ENCODE data around the gene TFAP2C.

TFAP2C gene

GRCh38 chr20:56627122-56628014, 1.7 kb upstream of the TFAP2C start:
- H3K4me1 ChIP-seq (ENCODE audit: insufficient read depth, insufficient read length), result peaks cover 11% of the 10 kb centered on the region
- no peak for DNase-seq (ENCODE audit: low read depth, low spot score)
- no peak for TF ChIP-seq SUZ12 (IDR thresholded peaks at IDR 0.05; ENCODE audit: extremely low read depth, insufficient read depth, insufficient read length)
- TF ChIP-seq YY1 (IDR thresholded peaks at IDR 0.05; ENCODE audit: insufficient read depth, insufficient read length), result no peak
- TF ChIP-seq ZNF274 (IDR thresholded peaks at IDR 0.05; ENCODE audit: low read depth, low read length), result no peak
- H3K4me3 ChIP-seq (ENCODE audit: insufficient read length, low read depth), result peak overlapping the region; percentile 86
- peaks cover 14% of the 10 kb centered on the region for H3K36me3 ChIP-seq (ENCODE audit: insufficient read depth, insufficient read length, low read length)
- no peaks in the 10 kb centered on the region for H3K9me3 ChIP-seq (ENCODE audit: insufficient read depth, low read length)
- H3K9ac ChIP-seq (ENCODE audit: insufficient read length, low read depth), result peak overlapping the region; percentile 86
- peaks cover 31% of the 10 kb centered on the region for H3K27me3 ChIP-seq (ENCODE audit: insufficient read depth, insufficient read length)

- Histone ChIP-seq H3K9me3 (ENCODE audit: insufficient read depth, low read length) (no peaks in the 10 kb centered on the region), H3K9ac (ENCODE audit: insufficient read length, low read depth) (peak overlapping the region; percentile 66), H3K4me1 (ENCODE audit: insufficient read depth, insufficient read length) (peaks cover 11% of the 10 kb centered on the region), H3K4me3 (ENCODE audit: insufficient read length, low read depth) (peak overlapping the region; percentile 95), H3K36me3 (ENCODE audit: insufficient read depth, insufficient read length, low read length) (peaks cover 18% of the 10 kb centered on the region), H3K27me3 (ENCODE audit: insufficient read depth, insufficient read length) (peaks cover 31% of the 10 kb centered on the region)
- no peak for DNase-seq (ENCODE audit: low read depth, low spot score)
- TF ChIP-seq YY1 (IDR thresholded peaks at IDR 0.05; ENCODE audit: insufficient read depth, insufficient read length) (no peak), ZNF274 (IDR thresholded peaks at IDR 0.05; ENCODE audit: low read depth, low read length) (no peak), SUZ12 (IDR thresholded peaks at IDR 0.05; ENCODE audit: extremely low read depth, insufficient read depth, insufficient read length) (no peak)
These were observed 862 bp upstream of the TFAP2C start for GRCh38 chr20:56628015-56628872.

- Histone ChIP-seq H3K9me3 (ENCODE audit: insufficient read depth, low read length) (no peaks in the 10 kb centered on the region), H3K4me3 (ENCODE audit: insufficient read length, low read depth) (peak overlapping the region; percentile 95), H3K27me3 (ENCODE audit: insufficient read depth, insufficient read length) (peaks cover 31% of the 10 kb centered on the region), H3K4me1 (ENCODE audit: insufficient read depth, insufficient read length) (peaks cover 13% of the 10 kb centered on the region), H3K9ac (ENCODE audit: insufficient read length, low read depth) (peak overlapping the region; percentile 98), H3K36me3 (ENCODE audit: insufficient read depth, insufficient read length, low read length) (peaks cover 31% of the 10 kb centered on the region)
- TF ChIP-seq YY1 (IDR thresholded peaks at IDR 0.05; ENCODE audit: insufficient read depth, insufficient read length), result no peak
- TF ChIP-seq ZNF274 (IDR thresholded peaks at IDR 0.05; ENCODE audit: low read depth, low read length), result no peak
- no peak for TF ChIP-seq SUZ12 (IDR thresholded peaks at IDR 0.05; ENCODE audit: extremely low read depth, insufficient read depth, insufficient read length)
- no peak for DNase-seq (ENCODE audit: low read depth, low spot score)
These were observed 469 bp downstream of the TFAP2C start for GRCh38 chr20:56629464-56630085.

GRCh38 chr20:56630086-56630493, 984 bp downstream of the TFAP2C start:
- DNase-seq (ENCODE audit: low read depth, low spot score), result peak; percentile 84
- peak overlapping the region; percentile 95 for H3K4me3 ChIP-seq (ENCODE audit: insufficient read length, low read depth)
- H3K9me3 ChIP-seq (ENCODE audit: insufficient read depth, low read length), result no peaks in the 10 kb centered on the region
- TF ChIP-seq ZNF274 (IDR thresholded peaks at IDR 0.05; ENCODE audit: low read depth, low read length), result no peak
- no peak for TF ChIP-seq SUZ12 (IDR thresholded peaks at IDR 0.05; ENCODE audit: extremely low read depth, insufficient read depth, insufficient read length)
- no peak for TF ChIP-seq YY1 (IDR thresholded peaks at IDR 0.05; ENCODE audit: insufficient read depth, insufficient read length)
- peak overlapping the region; percentile 98 for H3K9ac ChIP-seq (ENCODE audit: insufficient read length, low read depth)
- peaks cover 13% of the 10 kb centered on the region for H3K4me1 ChIP-seq (ENCODE audit: insufficient read depth, insufficient read length)
- H3K27me3 ChIP-seq (ENCODE audit: insufficient read depth, insufficient read length), result peaks cover 31% of the 10 kb centered on the region
- H3K36me3 ChIP-seq (ENCODE audit: insufficient read depth, insufficient read length, low read length), result peaks cover 36% of the 10 kb centered on the region

GRCh38 chr20:56630506-56631317, 1.6 kb downstream of the TFAP2C start:
- Histone ChIP-seq H3K9me3 (ENCODE audit: insufficient read depth, low read length) (no peaks in the 10 kb centered on the region), H3K27me3 (ENCODE audit: insufficient read depth, insufficient read length) (peaks cover 29% of the 10 kb centered on the region), H3K36me3 (ENCODE audit: insufficient read depth, insufficient read length, low read length) (peaks cover 42% of the 10 kb centered on the region), H3K4me3 (ENCODE audit: insufficient read length, low read depth) (peak overlapping the region; percentile 95), H3K4me1 (ENCODE audit: insufficient read depth, insufficient read length) (peaks cover 13% of the 10 kb centered on the region), H3K9ac (ENCODE audit: insufficient read length, low read depth) (peak overlapping the region; percentile 98)
- DNase-seq (ENCODE audit: low read depth, low spot score), result no peak
- TF ChIP-seq SUZ12 (IDR thresholded peaks at IDR 0.05; ENCODE audit: extremely low read depth, insufficient read depth, insufficient read length) (no peak), YY1 (IDR thresholded peaks at IDR 0.05; ENCODE audit: insufficient read depth, insufficient read length) (no peak), ZNF274 (IDR thresholded peaks at IDR 0.05; ENCODE audit: low read depth, low read length) (no peak)

GRCh38 chr20:56631318-56631989, 2.3 kb downstream of the TFAP2C start:
- peaks cover 24% of the 10 kb centered on the region for H3K27me3 ChIP-seq (ENCODE audit: insufficient read depth, insufficient read length)
- H3K9me3 ChIP-seq (ENCODE audit: insufficient read depth, low read length), result no peaks in the 10 kb centered on the region
- no peak for DNase-seq (ENCODE audit: low read depth, low spot score)
- peaks cover 48% of the 10 kb centered on the region for H3K36me3 ChIP-seq (ENCODE audit: insufficient read depth, insufficient read length, low read length)
- H3K9ac ChIP-seq (ENCODE audit: insufficient read length, low read depth), result peak overlapping the region; percentile 98
- H3K4me3 ChIP-seq (ENCODE audit: insufficient read length, low read depth), result peak overlapping the region; percentile 95
- H3K4me1 ChIP-seq (ENCODE audit: insufficient read depth, insufficient read length), result peaks cover 13% of the 10 kb centered on the region
- TF ChIP-seq YY1 (IDR thresholded peaks at IDR 0.05; ENCODE audit: insufficient read depth, insufficient read length), result no peak
- no peak for TF ChIP-seq ZNF274 (IDR thresholded peaks at IDR 0.05; ENCODE audit: low read depth, low read length)
- TF ChIP-seq SUZ12 (IDR thresholded peaks at IDR 0.05; ENCODE audit: extremely low read depth, insufficient read depth, insufficient read length), result no peak
